Smooth muscle cell (in vitro differentiated cells): ENCODE results near the gene ANKRD52. TPM values are rescaled to one million over a fixed set of nuclear protein-coding genes. Genes with fewer than 3 reads are reported as not detected.

ENCODE experiments used
- DNase-seq: peaks from one replicate; lab custom pipeline; 2025; ENCODE audit not compliant: unreplicated experiment; lab: John Stamatoyannopoulos, UW
- H2AFZ ChIP-seq: fragments of 200-600 bp; sonication (generic); 2 replicates; pipeline ENCODE4 v1.6.0; 2016; ENCODE audit warnings: antibody characterized with exemption, low read depth, mild to moderate bottlenecking
- H3F3A ChIP-seq: fragments of 200-600 bp; sonication (generic); 2 replicates; pipeline ENCODE4 v1.6.0; 2017; ENCODE audit warnings: antibody characterized with exemption, low read depth
- H3K27ac ChIP-seq: fragments of 200-600 bp; sonication (generic); 2 replicates; pipeline ENCODE4 v1.5.1; 2016; ENCODE audit warnings: low read depth, mild to moderate bottlenecking
- H3K27me3 ChIP-seq: fragments of 200-600 bp; sonication (generic); 2 replicates; pipeline ENCODE4 v1.6.1; 2016; ENCODE audit warnings: low read depth, mild to moderate bottlenecking
- H3K36me3 ChIP-seq: fragments of 200-600 bp; sonication (generic); 2 replicates; pipeline ENCODE4 v1.5.1; 2016; ENCODE audit warnings: low read depth
- H3K4me1 ChIP-seq: fragments of 200-600 bp; sonication (generic); 2 replicates; pipeline ENCODE4 v1.5.1; 2016; ENCODE audit warnings: low read depth
- H3K4me2 ChIP-seq: fragments of 200-600 bp; sonication (generic); 2 replicates; pipeline ENCODE4 v1.6.0; 2016; ENCODE audit warnings: mild to moderate bottlenecking
- H3K4me3 ChIP-seq: fragments of 200-600 bp; sonication (generic); 2 replicates; pipeline ENCODE4 v1.5.1; 2016; ENCODE audit warnings: mild to moderate bottlenecking
- H3K79me2 ChIP-seq: fragments of 200-600 bp; sonication (generic); 2 replicates; pipeline ENCODE4 v1.6.0; 2016; ENCODE audit warnings: low read depth, mild to moderate bottlenecking
- H3K9ac ChIP-seq: fragments of 200-600 bp; sonication (generic); 2 replicates; pipeline ENCODE4 v1.6.0; 2016; ENCODE audit warnings: low read depth
- H3K9me3 ChIP-seq: fragments of 200-600 bp; sonication (generic); replicated peaks from 2 replicates; pipeline ENCODE4 v1.5.1; 2016; ENCODE audit warnings: low read depth
- H4K20me1 ChIP-seq: fragments of 200-600 bp; sonication (generic); 2 replicates; pipeline ENCODE4 v1.6.0; 2016; ENCODE audit warnings: low read depth
- CTCF ChIP-seq: fragments of 200-600 bp; sonication (generic); IDR thresholded peaks from 2 replicates; pipeline ENCODE4 v1.5.1; 2017; ENCODE audit warnings: borderline replicate concordance, mild to moderate bottlenecking, antibody characterized with exemption; ENCODE audit not compliant: insufficient read depth, poor library complexity, severe bottlenecking
- WGBS: methylation state at CpG from one replicate; pipeline ENCODE4 v1.1.7; 2016; ENCODE audit warnings: low lambda C conversion rate; 5-methylcytosine and 5-hydroxymethylcytosine counted together
- polyA plus RNA-seq: library from polyadenylated mRNA; unstranded; fragments of >200 nt; fragmentation: Nextera tagmentation; extraction: Ambion mirVana; gene quantifications from 2 replicates; pipeline ENCODE4 v1.2.1, GENCODE V29; 2016
- total RNA-seq: library from RNA; depleted of rRNA; stranded (reverse); fragments of >200 nt; gene quantifications from 2 replicates; pipeline ENCODE4 v1.2.3, GENCODE V29; 2014

ANKRD52 gene
- total and polyA plus RNA-seq, 2 experiments from 2014 or later: 32.5 to 49.9 TPM

GRCh38 chr12:56221757-56222530, 36.2 kb downstream of the ANKRD52 start, which contains the start of gene RNF41:
TSS of gene RNF41 (minus strand) at chr12:56221922. CDS start at chr12:56214047, 7,875 bp downstream.
- Histone ChIP-seq H3K27me3 (no peaks in the 10 kb centered on the region), H3K79me2 (peaks cover 36% of the 10 kb centered on the region), H2AFZ (peak within 1 kb of the TSS; percentile 43), H3K9me3 (no peaks in the 10 kb centered on the region), H3K4me3 (peak within 1 kb of the TSS; percentile 73), H4K20me1 (peaks cover 11% of the 10 kb centered on the region), H3F3A (peaks cover 15% of the 10 kb centered on the region), H3K27ac (peak within 1 kb of the TSS; percentile 98), H3K36me3 (no peaks in the 10 kb centered on the region), H3K9ac (peak within 1 kb of the TSS; percentile 88), H3K4me2 (peak within 1 kb of the TSS; percentile 87), H3K4me1 (peaks cover 18% of the 10 kb centered on the region)
- DNase-seq: peak; percentile 89
- WGBS: 8% methylated on average over 38 of the region's 42 CpGs
- no peak for TF ChIP-seq CTCF

DNA sequence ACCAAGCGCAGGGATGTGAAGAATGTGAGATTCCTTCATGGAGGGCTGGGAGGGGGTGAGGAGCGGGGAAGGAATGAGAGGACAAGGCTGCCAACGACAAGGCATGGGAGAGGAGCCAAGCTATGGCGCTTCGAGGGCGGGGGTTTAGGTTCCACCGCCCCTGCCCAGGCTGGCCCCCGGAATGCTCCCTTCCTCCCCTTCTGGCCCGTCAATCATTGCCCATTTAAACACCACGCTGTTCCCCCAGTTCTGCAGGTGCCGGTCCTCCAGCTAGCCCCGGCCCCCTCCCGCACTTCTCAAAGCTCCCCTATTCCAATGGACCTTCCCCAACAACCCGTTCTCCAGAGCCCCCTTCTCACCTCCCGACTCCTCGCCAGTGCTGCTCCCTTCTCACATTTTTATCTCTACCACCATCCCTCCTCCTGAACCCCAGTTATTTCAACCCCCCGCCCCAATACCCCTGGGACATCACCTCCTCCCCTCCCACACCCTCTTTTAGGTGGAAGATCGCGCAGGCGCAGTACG, 36.9 kb downstream of the ANKRD52 start:
- no peaks in the 10 kb centered on the region for H3K27me3 ChIP-seq
- peaks cover 15% of the 10 kb centered on the region for H3F3A ChIP-seq
- H3K79me2 ChIP-seq: peaks cover 40% of the 10 kb centered on the region
- no peak for TF ChIP-seq CTCF
- 0% methylated on average over 14 of the region's 21 CpGs for WGBS
- peak overlapping the region; percentile 88 for H3K9ac ChIP-seq
- peaks cover 11% of the 10 kb centered on the region for H4K20me1 ChIP-seq
- H3K27ac ChIP-seq: peak overlapping the region; percentile 98
- peak; percentile 47 for DNase-seq
- H3K9me3 ChIP-seq: no peaks in the 10 kb centered on the region
- H2AFZ ChIP-seq: peak overlapping the region; percentile 20
- peaks cover 18% of the 10 kb centered on the region for H3K4me1 ChIP-seq
- peak overlapping the region; percentile 87 for H3K4me2 ChIP-seq
- H3K4me3 ChIP-seq: peak overlapping the region; percentile 73
- no peaks in the 10 kb centered on the region for H3K36me3 ChIP-seq

DNA sequence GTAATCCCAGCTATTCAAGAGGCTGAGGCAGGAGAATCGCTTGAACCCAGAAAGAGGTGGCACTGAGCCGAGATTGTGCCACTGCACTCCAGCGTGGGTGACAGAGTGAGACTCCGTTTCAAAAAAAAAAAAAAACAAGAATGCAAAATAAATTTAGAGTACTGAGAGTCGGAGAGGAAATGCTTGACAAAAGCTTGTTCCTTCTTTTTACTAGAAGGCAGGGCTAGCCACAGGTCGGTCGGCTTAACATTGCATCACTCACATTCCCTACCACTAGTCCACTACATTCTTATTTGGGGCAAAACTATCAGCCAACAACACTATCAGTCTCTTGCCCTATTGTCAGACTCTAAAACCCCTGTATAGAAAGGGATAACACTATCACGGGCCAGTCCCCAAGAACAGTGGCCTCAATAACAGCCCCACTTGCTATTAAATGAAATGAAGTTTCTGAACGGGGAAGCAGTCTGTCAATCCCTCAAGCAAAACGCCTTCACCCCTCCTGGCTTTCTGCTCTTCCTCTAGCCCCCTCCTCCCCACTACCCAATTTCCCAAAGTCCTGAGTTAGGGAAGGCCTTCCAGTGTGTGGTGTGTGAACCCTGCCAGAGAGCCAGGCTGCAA, 37.5 kb downstream of the ANKRD52 start:
- Histone ChIP-seq H3K79me2 (peaks cover 45% of the 10 kb centered on the region), H3K9me3 (no peaks in the 10 kb centered on the region), H3K4me2 (peak overlapping the region; percentile 87), H3K4me3 (peak overlapping the region; percentile 73), H3K9ac (peak overlapping the region; percentile 88), H3K36me3 (no peaks in the 10 kb centered on the region), H3F3A (peaks cover 15% of the 10 kb centered on the region), H2AFZ (peak overlapping the region; percentile 20), H3K27me3 (no peaks in the 10 kb centered on the region), H3K4me1 (peaks cover 18% of the 10 kb centered on the region), H4K20me1 (peaks cover 11% of the 10 kb centered on the region), H3K27ac (peak overlapping the region; percentile 98)
- DNase-seq: no peak
- 28% methylated on average over 10 of the region's 10 CpGs for WGBS
- TF ChIP-seq CTCF: no peak
